ENCODE measurements around the gene ZNF473. TPM values are rescaled to one million over a fixed set of nuclear protein-coding genes. Genes with fewer than 3 reads are reported as not detected.

ZNF473 gene
- total RNA-seq, 5 donors from 2014 or later (not counting 1 experiment from before 2014, with no cell fraction given), result 6.0 to 13.9 (median 10.4) TPM

Other genes starting within 250 kb of the ZNF473 start
- 10 to 100 TPM; 12.8 to 31.2 (median 23.7) TPM for gene FUZ, start 212.7 kb upstream of the ZNF473 start, total RNA-seq
- 10 to 100 TPM; 46.0 to 64.1 (median 57.6) TPM for gene MED25, start 207.7 kb upstream of the ZNF473 start, total RNA-seq
- 100 to 1,000 TPM; 149 to 165 (median 156) TPM for gene PTOV1, start 174.8 kb upstream of the ZNF473 start, total RNA-seq
- 100 to 1,000 TPM; 129 to 209 (median 193) TPM for gene PNKP, start 158.4 kb upstream of the ZNF473 start, total RNA-seq
- 10 to 100 TPM; 13.3 to 24.9 (median 21.4) TPM for gene AKT1S1, start 148.7 kb upstream of the ZNF473 start, total RNA-seq
- gene TBC1D17, start 148.3 kb upstream of the ZNF473 start, total RNA-seq, result 100 to 1,000 TPM in 1 of 5 donors, 10 to 100 TPM in 4; 46.5 to 102 (median 88.6) TPM
- gene IL4I1, start 129.1 kb upstream of the ZNF473 start, total RNA-seq, result 10 to 100 TPM in 1 of 5 donors, 1 to 10 TPM in 4; 2.0 to 12.4 (median 4.0) TPM
- 10 to 100 TPM in 3 of 5 donors, 1 to 10 TPM in 2; 8.5 to 18.9 (median 11.2) TPM for gene ATF5, start 96.8 kb upstream of the ZNF473 start, total RNA-seq
- 10 to 100 TPM; 36.2 to 67.5 (median 59.5) TPM for gene NUP62, start 96.5 kb upstream of the ZNF473 start, total RNA-seq
- under 1 TPM in 2 of 5 donors, not detected in 3; 0.09 to 0.23 TPM for gene SIGLEC11, start 64.8 kb upstream of the ZNF473 start, total RNA-seq
- gene VRK3, start 633 bp upstream of the ZNF473 start, total RNA-seq, result 100 to 1,000 TPM in 2 of 5 donors, 10 to 100 TPM in 3; 84.0 to 104 (median 99.3) TPM
- not detected for gene IZUMO2, start 137.3 kb downstream of the ZNF473 start, total RNA-seq
- gene MYH14, start 177.6 kb downstream of the ZNF473 start, total RNA-seq, result under 1 TPM in 3 of 5 donors, not detected in 2; 0.23 to 0.79 (median 0.70) TPM

All from T-cell (primary cell).